OCI-LY1 (cell line): ENCODE results near the gene NR4A1.

Source experiments
- H2AFZ ChIP-seq: fragments of 200-600 bp; sonication (generic), shearing (Covaris generic); 2 replicates; pipeline ENCODE4 v1.6.0; 2014; ENCODE audit warnings: antibody characterized with exemption, mild to moderate bottlenecking, low read length
- H3F3A ChIP-seq: fragments of 200-600 bp; sonication (generic), shearing (Covaris generic); 2 replicates; pipeline ENCODE4 v1.6.0; 2014; ENCODE audit warnings: mild to moderate bottlenecking, antibody characterized with exemption, low read length, moderate library complexity; ENCODE audit not compliant: insufficient read depth
- H3K27ac ChIP-seq: fragments of 200-600 bp; sonication (generic); 2 replicates; pipeline ENCODE4 v1.5.1; 2014; ENCODE audit warnings: low read length, mixed run types, mild to moderate bottlenecking, low read depth; ENCODE audit not compliant: poor library complexity, severe bottlenecking
- H3K27me3 ChIP-seq: fragments of 200-600 bp; sonication (generic); 2 replicates; pipeline ENCODE4 v1.6.0; 2014; ENCODE audit warnings: antibody characterized with exemption, mild to moderate bottlenecking, low read length, moderate library complexity; ENCODE audit not compliant: insufficient read depth
- H3K36me3 ChIP-seq: fragments of 200-600 bp; sonication (generic); 2 replicates; pipeline ENCODE4 v1.6.1; 2014; ENCODE audit warnings: mild to moderate bottlenecking, antibody characterized with exemption, low read length, moderate library complexity, mixed read lengths; ENCODE audit not compliant: insufficient read depth
- H3K4me1 ChIP-seq: fragments of 200-600 bp; sonication (generic); 2 replicates; pipeline ENCODE4 v1.5.1; 2014; ENCODE audit warnings: mild to moderate bottlenecking, low read length, moderate library complexity; ENCODE audit not compliant: insufficient read depth, severe bottlenecking
- H3K4me2 ChIP-seq: fragments of 200-600 bp; sonication (generic), shearing (Covaris generic); 2 replicates; pipeline ENCODE4 v1.6.1; 2014; ENCODE audit warnings: low read length
- H3K4me3 ChIP-seq: fragments of 200-600 bp; sonication (generic); 2 replicates; pipeline ENCODE4 v1.5.1; 2014; ENCODE audit warnings: low read length, low read depth, mild to moderate bottlenecking, mixed read lengths; ENCODE audit not compliant: poor library complexity, severe bottlenecking
- H3K79me2 ChIP-seq: fragments of 200-600 bp; shearing (Covaris generic); 2 replicates; pipeline ENCODE4 v1.6.1; 2016; ENCODE audit warnings: mixed run types, low read length, mixed read lengths; ENCODE audit not compliant: insufficient read depth
- H3K9ac ChIP-seq: fragments of 200-600 bp; sonication (generic), shearing (Covaris generic); 2 replicates; pipeline ENCODE4 v1.6.1; 2014; ENCODE audit warnings: mild to moderate bottlenecking, low read length, mixed read lengths
- H3K9me2 ChIP-seq: fragments of 200-600 bp; sonication (generic), shearing (Covaris generic); 2 replicates; pipeline ENCODE4 v1.6.1; 2014; ENCODE audit warnings: low read depth, mild to moderate bottlenecking, low read length, mixed read lengths
- H3K9me3 ChIP-seq: fragments of 200-600 bp; shearing (Covaris generic); 2 replicates; pipeline ENCODE4 v1.6.1; 2014; ENCODE audit warnings: low read length, mixed read lengths
- H4K20me1 ChIP-seq: fragments of 200-600 bp; sonication (generic), shearing (Covaris generic); 2 replicates; pipeline ENCODE4 v1.6.0; 2016; ENCODE audit warnings: mild to moderate bottlenecking, low read length; ENCODE audit not compliant: insufficient read depth
- EZH2 ChIP-seq: fragments of 200-600 bp; sonication (generic), shearing (Covaris generic); IDR thresholded peaks from 2 replicates; pipeline ENCODE4 v1.8.0; 2017; ENCODE audit warnings: borderline replicate concordance, mixed run types, mild to moderate bottlenecking, antibody characterized with exemption, low read length, moderate library complexity, mixed read lengths
- TF ChIP-seq, protein P1 (sequence below): fragments of 200-600 bp; sonication (generic), shearing (Covaris generic); IDR thresholded peaks from 2 replicates; pipeline ENCODE4 v1.5.1; 2017; ENCODE audit warnings: mild to moderate bottlenecking, antibody characterized with exemption, low read length, moderate library complexity, mixed read lengths

Gene NR4A1

DNA sequence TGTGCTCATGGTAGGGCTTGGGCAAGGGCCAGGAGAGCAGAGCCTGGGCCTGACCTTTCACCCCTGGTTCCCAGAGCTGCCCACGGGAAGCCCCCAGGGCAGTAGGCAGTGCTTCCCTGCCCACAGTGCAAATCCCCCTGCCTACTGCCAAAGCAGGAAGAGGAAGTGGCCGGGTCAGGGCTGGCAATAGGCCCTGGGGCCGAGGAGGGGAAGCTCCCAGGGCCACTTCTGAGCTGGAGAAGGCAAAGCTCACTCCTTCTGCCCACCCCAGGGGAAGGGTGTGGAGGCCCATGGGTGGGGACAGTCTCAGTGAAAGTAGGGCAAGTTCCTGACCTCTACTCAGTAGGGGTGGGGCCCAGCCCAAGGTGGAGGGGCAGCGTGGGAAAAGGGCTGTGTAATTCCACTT is 5.4 kb upstream of the NR4A1 start:
- H3K9me2 ChIP-seq, result no peaks in the 10 kb centered on the region
- peaks cover 18% of the 10 kb centered on the region for H3K4me1 ChIP-seq
- no peaks in the 10 kb centered on the region for H3K79me2 ChIP-seq
- H3K36me3 ChIP-seq, result no peaks in the 10 kb centered on the region
- no peak overlapping the region for H3K27ac ChIP-seq
- H3K4me2 ChIP-seq, result no peak overlapping the region
- no peak overlapping the region for H3K9ac ChIP-seq
- no peaks in the 10 kb centered on the region; the same call in 1 of the 2 replicates for H3K27me3 ChIP-seq
- TF ChIP-seq, protein P1, sequence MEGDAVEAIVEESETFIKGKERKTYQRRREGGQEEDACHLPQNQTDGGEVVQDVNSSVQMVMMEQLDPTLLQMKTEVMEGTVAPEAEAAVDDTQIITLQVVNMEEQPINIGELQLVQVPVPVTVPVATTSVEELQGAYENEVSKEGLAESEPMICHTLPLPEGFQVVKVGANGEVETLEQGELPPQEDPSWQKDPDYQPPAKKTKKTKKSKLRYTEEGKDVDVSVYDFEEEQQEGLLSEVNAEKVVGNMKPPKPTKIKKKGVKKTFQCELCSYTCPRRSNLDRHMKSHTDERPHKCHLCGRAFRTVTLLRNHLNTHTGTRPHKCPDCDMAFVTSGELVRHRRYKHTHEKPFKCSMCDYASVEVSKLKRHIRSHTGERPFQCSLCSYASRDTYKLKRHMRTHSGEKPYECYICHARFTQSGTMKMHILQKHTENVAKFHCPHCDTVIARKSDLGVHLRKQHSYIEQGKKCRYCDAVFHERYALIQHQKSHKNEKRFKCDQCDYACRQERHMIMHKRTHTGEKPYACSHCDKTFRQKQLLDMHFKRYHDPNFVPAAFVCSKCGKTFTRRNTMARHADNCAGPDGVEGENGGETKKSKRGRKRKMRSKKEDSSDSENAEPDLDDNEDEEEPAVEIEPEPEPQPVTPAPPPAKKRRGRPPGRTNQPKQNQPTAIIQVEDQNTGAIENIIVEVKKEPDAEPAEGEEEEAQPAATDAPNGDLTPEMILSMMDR, result no peak
- no peak for TF ChIP-seq EZH2
- no peak overlapping the region for H3K4me3 ChIP-seq
- H4K20me1 ChIP-seq, result no peaks in the 10 kb centered on the region
- no peak overlapping the region for H2AFZ ChIP-seq
- H3F3A ChIP-seq, result no peaks in the 10 kb centered on the region
- H3K9me3 ChIP-seq, result no peaks in the 10 kb centered on the region

DNA sequence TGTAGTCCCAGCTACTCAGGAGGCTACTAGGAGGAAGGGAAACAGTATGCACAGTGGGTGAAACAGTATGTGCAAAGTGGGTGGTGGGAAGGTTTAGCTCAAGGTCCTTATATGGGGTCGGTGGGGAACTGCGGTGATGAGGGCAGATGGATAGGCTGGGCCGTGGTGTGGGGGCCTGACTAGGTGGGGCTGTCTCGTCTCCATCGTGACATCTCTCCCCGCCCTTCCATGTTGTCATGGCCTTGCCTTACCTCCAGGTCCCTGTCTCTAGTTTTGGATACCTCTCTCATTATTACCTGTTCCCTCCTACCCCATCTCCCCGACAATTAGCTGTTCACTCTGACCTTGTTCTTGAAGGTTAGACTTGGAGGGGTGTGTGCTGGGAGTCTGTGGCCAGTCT is 4.4 kb upstream of the NR4A1 start:
- Histone ChIP-seq H3K27ac (no peak overlapping the region), H3K4me1 (peaks cover 20% of the 10 kb centered on the region)

DNA sequence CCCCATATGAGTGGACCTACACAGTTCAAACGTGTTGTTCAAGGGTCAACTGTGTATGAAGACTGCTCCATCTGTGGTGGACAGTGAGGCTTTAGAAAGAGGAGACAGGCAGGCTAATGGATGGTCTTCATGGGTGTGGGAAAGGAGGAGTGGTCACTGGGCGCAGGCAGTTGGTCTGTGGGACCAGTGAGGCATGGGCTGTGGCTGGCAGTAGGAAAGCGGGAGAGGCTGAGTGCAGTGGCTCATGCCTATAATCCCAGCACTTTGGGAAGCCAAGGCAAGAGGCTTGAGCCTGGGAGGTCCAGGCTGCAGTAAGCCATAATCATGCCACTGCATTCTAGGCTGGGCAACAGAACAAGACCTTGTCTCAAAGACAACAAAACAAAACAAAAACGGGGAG is 2.0 kb upstream of the NR4A1 start:
- H3K9me3 ChIP-seq, result no peaks in the 10 kb centered on the region
- no peak overlapping the region for H3K4me3 ChIP-seq
- no peaks in the 10 kb centered on the region for H3K9me2 ChIP-seq
- no peaks in the 10 kb centered on the region for H3K27me3 ChIP-seq
- no peaks in the 10 kb centered on the region for H3K79me2 ChIP-seq
- no peak overlapping the region for H3K27ac ChIP-seq
- H3K9ac ChIP-seq, result no peak overlapping the region
- TF ChIP-seq, protein P1, result no peak
- no peak for TF ChIP-seq EZH2
- H3F3A ChIP-seq, result no peaks in the 10 kb centered on the region
- no peaks in the 10 kb centered on the region for H4K20me1 ChIP-seq
- H3K36me3 ChIP-seq, result no peaks in the 10 kb centered on the region
- no peak overlapping the region for H2AFZ ChIP-seq
- peaks cover 23% of the 10 kb centered on the region for H3K4me1 ChIP-seq
- H3K4me2 ChIP-seq, result no peak overlapping the region

More for the DNA sequence above, 4.4 kb upstream of the NR4A1 start:
- TF ChIP-seq, protein P1, result no peak
- TF ChIP-seq EZH2, result no peak
- Histone ChIP-seq H4K20me1 (no peaks in the 10 kb centered on the region), H3K27me3 (no peaks in the 10 kb centered on the region; the same call in 1 of the 2 replicates), H2AFZ (no peak overlapping the region), H3K79me2 (no peaks in the 10 kb centered on the region), H3K4me3 (no peak overlapping the region), H3K9ac (no peak overlapping the region), H3K4me2 (no peak overlapping the region), H3K9me3 (no peaks in the 10 kb centered on the region), H3K9me2 (no peaks in the 10 kb centered on the region), H3K36me3 (no peaks in the 10 kb centered on the region), H3F3A (no peaks in the 10 kb centered on the region)
